SK-N-SH treated with all-trans-retinoic acid at 6 μM for 48 hours (cell line): ENCODE data around the gene SEC16A.

Experiments used
- BACH2 ChIP-seq: fragments of 250-450 bp; sonication (Bioruptor Pico); IDR thresholded peaks from 2 replicates; pipeline ENCODE4 v1.9.0; 2021; ENCODE audit warnings: mild to moderate bottlenecking, borderline replicate concordance
- GLIS3 ChIP-seq: fragments of 250-450 bp; sonication (Bioruptor Pico); IDR thresholded peaks from 2 replicates; pipeline ENCODE4 v1.5.0; 2020; ENCODE audit warnings: mild to moderate bottlenecking, moderate library complexity
- ISL1 ChIP-seq: fragments of 250-450 bp; sonication (Bioruptor Pico); IDR thresholded peaks from 2 replicates; pipeline ENCODE4 v2.1.2; 2022; ENCODE audit warnings: mild to moderate bottlenecking, moderate library complexity
- PPARA ChIP-seq: fragments of 250-450 bp; sonication (Bioruptor Pico); IDR thresholded peaks from 2 replicates; pipeline ENCODE4 v1.5.0; 2020; ENCODE audit warnings: mild to moderate bottlenecking, borderline replicate concordance
- RARB ChIP-seq: fragments of 250-450 bp; sonication (Bioruptor Pico); IDR thresholded peaks from 2 replicates; pipeline ENCODE4 v1.8.0; 2021; ENCODE audit warnings: mild to moderate bottlenecking, moderate library complexity
- ZC3H10 ChIP-seq: fragments of 250-450 bp; sonication (Bioruptor Pico); IDR thresholded peaks from 2 replicates; pipeline ENCODE4 v1.5.1; 2021; ENCODE audit warnings: mild to moderate bottlenecking, moderate library complexity
- ZFP3 ChIP-seq: fragments of 250-450 bp; sonication (Bioruptor Pico); IDR thresholded peaks from 2 replicates; pipeline ENCODE4 v1.5.0; 2020; ENCODE audit warnings: mild to moderate bottlenecking, moderate library complexity
- ZNF70 ChIP-seq: fragments of 450-650 bp; formaldehyde crosslinking; IDR thresholded peaks from 2 replicates; pipeline ENCODE4 v1.5.0; 2020; ENCODE audit warnings: mild to moderate bottlenecking, moderate library complexity
- TF ChIP-seq, protein P1 (sequence below): fragments of 250-450 bp; sonication (Bioruptor Pico); IDR thresholded peaks from 2 replicates; pipeline ENCODE4 v1.8.0; 2020; ENCODE audit warnings: mild to moderate bottlenecking, moderate library complexity, borderline replicate concordance
- TF ChIP-seq, protein P2 (sequence below): fragments of 250-450 bp; sonication (Bioruptor Pico); IDR thresholded peaks from 2 replicates; pipeline ENCODE4 v1.5.1; 2021; ENCODE audit warnings: mild to moderate bottlenecking, moderate library complexity
- TF ChIP-seq, protein P3 (sequence below): fragments of 250-450 bp; sonication (Bioruptor Pico); IDR thresholded peaks from 2 replicates; pipeline ENCODE4 v1.5.1; 2020; ENCODE audit warnings: low read depth, mild to moderate bottlenecking, moderate library complexity

DNA sequence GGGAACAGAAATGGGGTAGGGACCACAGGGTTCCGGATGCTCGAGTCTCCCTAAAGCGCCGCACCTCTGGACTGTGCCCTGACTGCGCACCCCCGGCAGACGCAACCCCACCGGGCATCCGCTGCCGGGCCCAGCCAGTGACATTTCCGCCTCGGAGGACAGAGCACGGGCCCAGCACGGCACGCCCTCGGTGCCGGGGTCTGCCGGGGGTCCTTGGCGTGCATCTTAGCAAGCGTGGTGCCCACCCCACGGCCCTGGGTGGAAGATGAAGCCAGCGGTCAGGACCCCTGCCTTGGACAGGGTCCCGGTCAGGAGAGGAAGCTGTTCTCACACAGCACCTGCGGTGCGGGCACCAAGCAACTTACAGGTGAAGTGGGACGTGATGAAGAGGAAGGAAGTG is 50.2 kb downstream of the SEC16A start:
- TF ChIP-seq, protein P1, sequence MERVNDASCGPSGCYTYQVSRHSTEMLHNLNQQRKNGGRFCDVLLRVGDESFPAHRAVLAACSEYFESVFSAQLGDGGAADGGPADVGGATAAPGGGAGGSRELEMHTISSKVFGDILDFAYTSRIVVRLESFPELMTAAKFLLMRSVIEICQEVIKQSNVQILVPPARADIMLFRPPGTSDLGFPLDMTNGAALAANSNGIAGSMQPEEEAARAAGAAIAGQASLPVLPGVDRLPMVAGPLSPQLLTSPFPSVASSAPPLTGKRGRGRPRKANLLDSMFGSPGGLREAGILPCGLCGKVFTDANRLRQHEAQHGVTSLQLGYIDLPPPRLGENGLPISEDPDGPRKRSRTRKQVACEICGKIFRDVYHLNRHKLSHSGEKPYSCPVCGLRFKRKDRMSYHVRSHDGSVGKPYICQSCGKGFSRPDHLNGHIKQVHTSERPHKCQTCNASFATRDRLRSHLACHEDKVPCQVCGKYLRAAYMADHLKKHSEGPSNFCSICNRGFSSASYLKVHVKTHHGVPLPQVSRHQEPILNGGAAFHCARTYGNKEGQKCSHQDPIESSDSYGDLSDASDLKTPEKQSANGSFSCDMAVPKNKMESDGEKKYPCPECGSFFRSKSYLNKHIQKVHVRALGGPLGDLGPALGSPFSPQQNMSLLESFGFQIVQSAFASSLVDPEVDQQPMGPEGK (CRISPR knock-in tag) = no peak
- no peak for TF ChIP-seq BACH2 (CRISPR knock-in tag)
- TF ChIP-seq ZFP3 (CRISPR knock-in tag) = no peak
- TF ChIP-seq, protein P2, sequence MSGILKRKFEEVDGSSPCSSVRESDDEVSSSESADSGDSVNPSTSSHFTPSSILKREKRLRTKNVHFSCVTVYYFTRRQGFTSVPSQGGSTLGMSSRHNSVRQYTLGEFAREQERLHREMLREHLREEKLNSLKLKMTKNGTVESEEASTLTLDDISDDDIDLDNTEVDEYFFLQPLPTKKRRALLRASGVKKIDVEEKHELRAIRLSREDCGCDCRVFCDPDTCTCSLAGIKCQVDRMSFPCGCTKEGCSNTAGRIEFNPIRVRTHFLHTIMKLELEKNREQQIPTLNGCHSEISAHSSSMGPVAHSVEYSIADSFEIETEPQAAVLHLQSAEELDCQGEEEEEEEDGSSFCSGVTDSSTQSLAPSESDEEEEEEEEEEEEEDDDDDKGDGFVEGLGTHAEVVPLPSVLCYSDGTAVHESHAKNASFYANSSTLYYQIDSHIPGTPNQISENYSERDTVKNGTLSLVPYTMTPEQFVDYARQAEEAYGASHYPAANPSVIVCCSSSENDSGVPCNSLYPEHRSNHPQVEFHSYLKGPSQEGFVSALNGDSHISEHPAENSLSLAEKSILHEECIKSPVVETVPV (CRISPR knock-in tag) = no peak
- no peak for TF ChIP-seq PPARA (CRISPR knock-in tag)
- no peak for TF ChIP-seq ZNF70
- TF ChIP-seq RARB = no peak
- TF ChIP-seq ZC3H10 (CRISPR knock-in tag) = no peak
- no peak for TF ChIP-seq GLIS3 (CRISPR knock-in tag)
- TF ChIP-seq, protein P3, sequence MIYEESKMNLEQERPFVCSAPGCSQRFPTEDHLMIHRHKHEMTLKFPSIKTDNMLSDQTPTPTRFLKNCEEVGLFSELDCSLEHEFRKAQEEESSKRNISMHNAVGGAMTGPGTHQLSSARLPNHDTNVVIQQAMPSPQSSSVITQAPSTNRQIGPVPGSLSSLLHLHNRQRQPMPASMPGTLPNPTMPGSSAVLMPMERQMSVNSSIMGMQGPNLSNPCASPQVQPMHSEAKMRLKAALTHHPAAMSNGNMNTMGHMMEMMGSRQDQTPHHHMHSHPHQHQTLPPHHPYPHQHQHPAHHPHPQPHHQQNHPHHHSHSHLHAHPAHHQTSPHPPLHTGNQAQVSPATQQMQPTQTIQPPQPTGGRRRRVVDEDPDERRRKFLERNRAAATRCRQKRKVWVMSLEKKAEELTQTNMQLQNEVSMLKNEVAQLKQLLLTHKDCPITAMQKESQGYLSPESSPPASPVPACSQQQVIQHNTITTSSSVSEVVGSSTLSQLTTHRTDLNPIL (CRISPR knock-in tag) = no peak
- no peak for TF ChIP-seq ISL1
